ENCODE results near the gene IGFBP7. TPM values are rescaled to one million over a fixed set of nuclear protein-coding genes. Genes with fewer than 3 reads are reported as not detected.

IGFBP7 gene
- total and polyA plus RNA-seq, 10 of the 15 experiments (the other 5 are each of a cell fraction or from before 2014, with no cell fraction given): 0.69 to 1.9 (median 1.4) TPM; not detected in 5

DNA sequence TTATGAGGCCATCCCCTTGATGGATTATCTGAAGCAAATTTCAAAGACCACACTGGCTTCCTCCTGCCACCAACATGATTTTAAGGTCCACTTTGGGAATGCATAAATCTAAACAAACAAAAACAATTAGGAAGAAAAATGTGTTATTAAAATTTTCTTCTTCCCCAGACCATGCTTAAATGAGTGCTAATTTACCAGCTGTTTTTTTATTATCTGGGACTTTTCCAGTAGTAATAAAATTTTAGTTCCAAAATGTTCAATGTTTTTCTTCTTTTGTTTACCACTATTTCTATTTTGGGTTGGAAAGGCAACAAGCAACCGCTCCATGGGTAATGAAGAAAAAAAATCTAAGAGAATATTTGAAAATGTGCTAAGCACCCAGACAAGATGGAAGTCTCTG lies 69.2 kb downstream of the IGFBP7 start:
- Histone ChIP-seq H3K4me1 (ENCODE audit: control insufficient read depth, insufficient read depth, low read length) (no peaks in the 10 kb centered on the region), H3K36me3 (ENCODE audit: control insufficient read depth in 2 of 2, insufficient read depth in 2 of 2, low read length in 1 of 2) (no peaks in the 10 kb centered on the region), H4K20me1 (ENCODE audit: control insufficient read depth, insufficient read depth) (no peaks in the 10 kb centered on the region), H3K79me2 (ENCODE audit: control insufficient read depth, insufficient read depth, low read length) (no peaks in the 10 kb centered on the region), H3K4me2 (ENCODE audit: control insufficient read depth, insufficient read depth) (no peak overlapping the region), H2AFZ (ENCODE audit: control insufficient read depth, low read depth, low read length) (no peak overlapping the region), H3K4me3 (no peak overlapping the region), H3K9ac (ENCODE audit: control insufficient read depth, insufficient read depth, low read length) (no peak overlapping the region), H3K27me3 (replicated peaks in 1 of 2; ENCODE audit: control insufficient read depth in 2 of 2, insufficient read depth in 2 of 2, low read length in 1 of 2) (no peaks in the 10 kb centered on the region), H3K9me3 (replicated peaks; ENCODE audit: control insufficient read depth, insufficient read depth, low read length) (no peaks in the 10 kb centered on the region), H3K27ac (ENCODE audit: control insufficient read depth, insufficient read depth) (no peak overlapping the region)
- RAD21 ChIA-PET (ENCODE audit: unreplicated experiment): no interaction called here
- ATAC-seq (no peak), FAIRE-seq (no peak), DNase-seq (ENCODE audit: low read depth, low spot score) (no peak)
- BruUV-seq (replicated peaks): no TSS peak
- TF ChIP-seq BMI1 (IDR thresholded peaks at IDR 0.05; ENCODE audit: borderline replicate concordance): no peak
- in situ Hi-C loops (cut with MboI): no loop called here
- POLR2A ChIA-PET: no interaction called here
- intact Hi-C loops (cut with micrococcal nuclease; ENCODE audit: unreplicated experiment): no loop called here
- 47% methylated on average over 1 of the region's 1 CpG for WGBS (ENCODE audit: insufficient coverage, insufficient replicate concordance, low lambda C conversion rate, missing lambda C conversion rate)
- CTCF ChIA-PET: interaction anchor here (0.8 kb wide), 1 partner anchor 35 kb away, joined by 3 read pairs; no protein-coding TSS in a partner anchor
- SMC1A ChIA-PET (ENCODE audit: uncharacterized antibody, unreplicated experiment): no interaction called here

DNA sequence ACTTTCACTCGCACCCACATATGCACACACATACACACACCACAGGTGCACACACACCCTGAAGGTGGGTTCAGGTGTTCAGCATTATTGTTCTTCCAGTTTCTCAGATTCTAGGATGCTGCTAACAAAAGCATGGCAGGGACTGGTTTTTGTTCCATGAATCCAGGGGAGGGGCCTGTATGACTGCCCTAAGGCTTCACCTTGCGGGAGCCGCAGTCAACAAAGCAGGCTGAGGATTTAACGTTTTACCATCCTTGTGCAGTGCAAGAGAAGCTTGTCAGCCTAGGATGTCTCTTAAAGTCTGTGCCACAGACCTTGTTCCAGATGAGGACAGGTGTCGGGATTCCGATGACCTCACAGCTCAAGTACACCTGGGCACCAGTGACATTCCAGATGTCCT lies 69.7 kb downstream of the IGFBP7 start:
- in situ Hi-C loops (cut with MboI): no loop called here
- POLR2A ChIA-PET: no interaction called here
- intact Hi-C loops (cut with micrococcal nuclease; ENCODE audit: unreplicated experiment): no loop called here
- no peaks in the 10 kb centered on the region for H4K20me1 ChIP-seq (ENCODE audit: control insufficient read depth, insufficient read depth)
- RAD21 ChIA-PET (ENCODE audit: unreplicated experiment): no interaction called here
- TF ChIP-seq, protein P1, sequence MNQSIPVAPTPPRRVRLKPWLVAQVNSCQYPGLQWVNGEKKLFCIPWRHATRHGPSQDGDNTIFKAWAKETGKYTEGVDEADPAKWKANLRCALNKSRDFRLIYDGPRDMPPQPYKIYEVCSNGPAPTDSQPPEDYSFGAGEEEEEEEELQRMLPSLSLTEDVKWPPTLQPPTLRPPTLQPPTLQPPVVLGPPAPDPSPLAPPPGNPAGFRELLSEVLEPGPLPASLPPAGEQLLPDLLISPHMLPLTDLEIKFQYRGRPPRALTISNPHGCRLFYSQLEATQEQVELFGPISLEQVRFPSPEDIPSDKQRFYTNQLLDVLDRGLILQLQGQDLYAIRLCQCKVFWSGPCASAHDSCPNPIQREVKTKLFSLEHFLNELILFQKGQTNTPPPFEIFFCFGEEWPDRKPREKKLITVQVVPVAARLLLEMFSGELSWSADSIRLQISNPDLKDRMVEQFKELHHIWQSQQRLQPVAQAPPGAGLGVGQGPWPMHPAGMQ (IDR thresholded peaks at IDR 0.05; ENCODE audit: borderline replicate concordance): no peak
- no peak for TF ChIP-seq SREBF2 (IDR thresholded peaks at IDR 0.05; ENCODE audit: low read length)
- TF ChIP-seq MEF2A (IDR thresholded peaks at IDR 0.05; ENCODE audit: insufficient read depth, low read depth, low read length): no peak
- no peak for TF ChIP-seq SPI1 (IDR thresholded peaks at IDR 0.05; ENCODE audit: borderline replicate concordance, insufficient read depth, low read depth, low read length)
- TF ChIP-seq MYC (IDR thresholded peaks at IDR 0.05; ENCODE audit: insufficient read depth, insufficient read length, insufficient replicate concordance, low read length, severe bottlenecking): no peak
- TF ChIP-seq NFYA (IDR thresholded peaks at IDR 0.05; ENCODE audit: borderline replicate concordance, low read depth, low read length): no peak
- no peak for TF ChIP-seq POLR2AphosphoS5 (IDR thresholded peaks at IDR 0.05; ENCODE audit: low read length)
- TF ChIP-seq, protein P2, sequence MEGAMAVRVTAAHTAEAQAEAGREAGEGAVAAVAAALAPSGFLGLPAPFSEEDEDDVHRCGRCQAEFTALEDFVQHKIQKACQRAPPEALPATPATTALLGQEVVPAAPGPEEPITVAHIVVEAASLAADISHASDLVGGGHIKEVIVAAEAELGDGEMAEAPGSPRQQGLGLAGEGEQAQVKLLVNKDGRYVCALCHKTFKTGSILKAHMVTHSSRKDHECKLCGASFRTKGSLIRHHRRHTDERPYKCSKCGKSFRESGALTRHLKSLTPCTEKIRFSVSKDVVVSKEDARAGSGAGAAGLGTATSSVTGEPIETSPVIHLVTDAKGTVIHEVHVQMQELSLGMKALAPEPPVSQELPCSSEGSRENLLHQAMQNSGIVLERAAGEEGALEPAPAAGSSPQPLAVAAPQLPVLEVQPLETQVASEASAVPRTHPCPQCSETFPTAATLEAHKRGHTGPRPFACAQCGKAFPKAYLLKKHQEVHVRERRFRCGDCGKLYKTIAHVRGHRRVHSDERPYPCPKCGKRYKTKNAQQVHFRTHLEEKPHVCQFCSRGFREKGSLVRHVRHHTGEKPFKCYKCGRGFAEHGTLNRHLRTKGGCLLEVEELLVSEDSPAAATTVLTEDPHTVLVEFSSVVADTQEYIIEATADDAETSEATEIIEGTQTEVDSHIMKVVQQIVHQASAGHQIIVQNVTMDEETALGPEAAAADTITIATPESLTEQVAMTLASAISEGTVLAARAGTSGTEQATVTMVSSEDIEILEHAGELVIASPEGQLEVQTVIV (IDR thresholded peaks at IDR 0.05; ENCODE audit: borderline replicate concordance, partially characterized antibody): no peak
- TF ChIP-seq RBBP5 (conservative IDR thresholded peaks at IDR 0.05): no peak
- no peak for TF ChIP-seq JUND (IDR thresholded peaks at IDR 0.05; ENCODE audit: low read depth, low read length)
- FAIRE-seq: no peak
- BruUV-seq (replicated peaks): no TSS peak
- ATAC-seq: no peak
- H3K79me2 ChIP-seq (ENCODE audit: control insufficient read depth, insufficient read depth, low read length): no peaks in the 10 kb centered on the region
- WGBS (ENCODE audit: insufficient coverage, insufficient replicate concordance, low lambda C conversion rate, missing lambda C conversion rate): 47% methylated on average over 6 of the region's 6 CpGs
- H3K27ac ChIP-seq (ENCODE audit: control insufficient read depth, insufficient read depth): no peak overlapping the region
- CTCF ChIA-PET: interaction anchor here (1.5 kb wide), 1 partner anchor 9 kb away, joined by 4 read pairs; no protein-coding TSS in a partner anchor
- DNase-seq (ENCODE audit: low read depth, low spot score): no peak
- no peak overlapping the region for H3K4me2 ChIP-seq (ENCODE audit: control insufficient read depth, insufficient read depth)
- SMC1A ChIA-PET (ENCODE audit: uncharacterized antibody, unreplicated experiment): no interaction called here
- no peaks in the 10 kb centered on the region for H3K27me3 ChIP-seq (replicated peaks in 1 of 2; ENCODE audit: control insufficient read depth in 2 of 2, insufficient read depth in 2 of 2, low read length in 1 of 2)
- no peak overlapping the region for H2AFZ ChIP-seq (ENCODE audit: control insufficient read depth, low read depth, low read length)
- no peak overlapping the region for H3K9ac ChIP-seq (ENCODE audit: control insufficient read depth, insufficient read depth, low read length)
- no peak overlapping the region for H3K4me3 ChIP-seq
- no peaks in the 10 kb centered on the region for H3K36me3 ChIP-seq (ENCODE audit: control insufficient read depth in 2 of 2, insufficient read depth in 2 of 2, low read length in 1 of 2)
- H3K9me3 ChIP-seq (replicated peaks; ENCODE audit: control insufficient read depth, insufficient read depth, low read length): no peaks in the 10 kb centered on the region
- H3K4me1 ChIP-seq (ENCODE audit: control insufficient read depth, insufficient read depth, low read length): no peaks in the 10 kb centered on the region

Data from GM12878 (cell line).